Jurkat, Clone E6-1 (cell line): Measurements from ENCODE around the gene ABLIM3.
"Not testable (repeated sequence)": the region's sequence is repeated elsewhere in the genome, so short reads cannot be mapped to it uniquely, and the experiment has no call there.

ENCODE experiments used
- DNase-seq: peaks from one replicate; pipeline ENCODE4 v3.0.0-alpha.2; 2011; ENCODE audit warnings: low read depth, low spot score
- H3K4me3 ChIP-seq: 2 replicates; pipeline ENCODE4 v1.5.1; 2011; ENCODE audit warnings: mild to moderate bottlenecking, low read length, control low read depth, moderate library complexity

Gene ABLIM3

DNA sequence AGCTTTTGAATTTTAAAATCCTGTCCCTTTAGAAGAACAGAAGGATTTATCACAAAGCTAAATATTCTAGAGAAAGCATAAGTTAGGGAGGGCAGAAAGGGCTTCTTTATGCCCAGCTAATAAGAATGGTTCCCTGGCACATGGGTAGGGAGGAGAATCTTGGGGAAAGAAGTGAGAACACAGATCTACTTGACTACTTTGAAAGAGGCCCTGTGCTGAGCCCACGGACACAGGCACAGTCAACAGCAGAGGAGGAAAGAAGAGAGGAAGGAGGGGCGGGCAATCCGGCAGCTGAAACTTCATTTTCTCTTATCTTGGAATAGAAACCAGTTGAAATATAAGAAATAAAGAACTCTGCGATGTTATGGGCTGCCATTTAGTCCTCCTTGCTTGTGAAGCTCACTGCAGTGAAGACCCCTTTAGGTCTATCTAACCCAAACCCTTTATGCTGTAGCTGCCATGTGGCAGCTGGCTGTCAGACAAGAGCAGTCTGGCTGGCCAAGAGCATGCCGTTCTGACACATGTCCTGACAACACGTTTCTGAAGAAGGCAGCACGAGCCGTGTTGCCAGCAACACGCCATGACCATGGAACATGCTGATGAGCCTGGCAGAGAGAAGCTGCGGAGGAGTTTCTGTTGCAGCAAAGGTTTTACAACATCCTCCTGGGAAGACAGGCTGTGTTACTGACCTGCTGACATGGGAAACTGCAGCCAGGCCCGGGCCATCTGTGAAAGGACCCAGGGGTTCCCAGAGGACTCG lies 34.2 kb downstream of the ABLIM3 start:
- no peak overlapping the region for H3K4me3 ChIP-seq
- no peak for DNase-seq

DNA sequence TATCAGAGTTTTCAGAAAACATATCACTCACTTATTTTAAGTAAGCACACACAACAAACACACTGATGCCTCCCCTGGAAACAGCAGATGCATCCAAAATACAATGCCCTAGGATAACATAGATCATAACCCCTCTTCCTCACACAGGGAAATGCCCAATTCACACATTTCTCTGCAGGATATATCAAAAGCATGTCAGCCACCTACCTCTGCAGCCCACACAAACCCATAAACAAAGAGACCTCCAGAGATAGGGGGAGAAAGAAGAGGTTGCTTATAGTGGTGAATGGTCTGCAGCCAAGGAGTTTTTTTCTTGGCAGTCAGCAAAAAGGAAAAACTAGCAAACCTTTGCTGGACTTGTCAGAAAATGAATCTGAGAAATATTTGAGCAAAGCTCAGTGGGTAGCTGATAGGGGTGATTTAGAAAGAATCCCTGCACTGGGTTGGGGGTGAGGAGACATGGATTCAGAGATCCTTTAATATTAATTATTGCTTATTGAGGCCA lies 36.1 kb downstream of the ABLIM3 start:
- H3K4me3 ChIP-seq = no peak overlapping the region
- no peak for DNase-seq

GRCh38 chr5:149177911-149178565 lies 36.7 kb downstream of the ABLIM3 start:
- no peak overlapping the region for H3K4me3 ChIP-seq
- no peak for DNase-seq

GRCh38 chr5:149181732-149182131 lies 40.4 kb downstream of the ABLIM3 start:
- no peak overlapping the region for H3K4me3 ChIP-seq
- no peak for DNase-seq

GRCh38 chr5:149182241-149182640 lies 40.9 kb downstream of the ABLIM3 start:
- no peak for DNase-seq
- no peak overlapping the region for H3K4me3 ChIP-seq

- no peak for DNase-seq
- no peak overlapping the region for H3K4me3 ChIP-seq
These were observed 43.8 kb downstream of the ABLIM3 start for GRCh38 chr5:149185067-149185466.

GRCh38 chr5:149186506-149186905 lies 45.2 kb downstream of the ABLIM3 start:
- no peak overlapping the region for H3K4me3 ChIP-seq
- no peak for DNase-seq

DNA sequence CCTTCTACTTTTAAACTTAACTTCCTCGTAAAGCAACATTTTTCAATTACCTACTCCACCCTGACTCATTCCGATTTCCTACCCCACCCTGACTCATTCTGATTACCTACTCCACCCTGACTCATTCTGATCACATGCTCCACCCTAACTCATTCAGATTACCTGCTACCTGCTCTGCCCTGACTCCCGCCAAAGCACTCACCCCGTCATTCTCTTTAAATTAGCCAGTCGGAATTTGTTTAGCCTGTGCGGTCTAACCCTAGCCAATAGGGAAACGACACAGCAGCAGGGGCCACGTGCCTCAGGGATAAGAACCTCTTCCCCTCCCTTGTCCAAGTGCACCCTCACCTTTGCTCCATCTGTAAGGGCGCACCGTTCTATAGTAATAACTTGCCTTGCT lies 46.3 kb downstream of the ABLIM3 start:
- not testable (repeated sequence) for DNase-seq, H3K4me3 ChIP-seq

DNA sequence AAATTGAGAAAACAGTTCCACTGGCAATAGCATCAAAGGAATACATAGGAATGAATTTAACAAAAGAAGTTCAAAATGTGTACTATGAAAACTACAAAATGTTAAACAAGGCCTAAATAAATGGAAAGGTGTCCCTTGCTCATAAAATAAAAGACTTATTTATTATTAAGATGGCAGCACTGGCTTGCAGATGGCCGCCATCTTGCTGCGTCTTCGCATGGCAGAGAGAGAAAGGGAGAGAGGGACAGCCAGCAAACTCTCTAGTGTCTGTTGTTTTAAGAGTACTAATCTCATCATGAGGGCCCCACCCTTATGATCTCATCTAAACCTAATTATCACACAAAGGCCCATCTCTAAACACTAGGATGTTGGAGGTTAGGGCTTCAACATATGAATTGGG lies 47.1 kb downstream of the ABLIM3 start:
- DNase-seq = no peak
- H3K4me3 ChIP-seq = no peak overlapping the region

DNA sequence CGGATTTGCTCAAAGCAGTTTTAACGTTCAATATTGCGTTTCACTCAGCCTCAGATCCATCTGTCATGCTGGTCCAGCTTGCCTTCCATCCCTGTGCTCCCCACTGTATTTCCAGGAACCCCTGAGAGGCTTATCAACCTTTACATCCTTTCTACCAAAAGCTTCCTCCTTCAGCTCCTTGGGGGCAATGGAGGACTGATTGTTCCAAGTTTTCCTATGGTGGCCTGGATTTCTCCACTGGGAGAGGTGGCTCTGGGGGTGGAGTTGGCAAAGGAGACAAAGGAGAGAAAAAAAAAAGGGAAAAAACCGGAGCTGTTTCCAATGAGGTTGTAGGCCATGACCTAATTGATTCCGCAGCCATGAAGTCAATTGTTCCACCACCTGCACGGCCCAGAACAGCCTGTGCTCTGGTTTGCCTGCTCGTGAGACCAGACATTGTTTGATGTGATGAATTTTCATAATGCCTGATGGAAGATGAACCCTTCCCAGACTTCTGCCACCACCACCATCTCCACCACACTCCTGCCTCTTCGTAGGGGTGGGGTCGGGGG lies 54.1 kb downstream of the ABLIM3 start:
- H3K4me3 ChIP-seq = no peak overlapping the region
- no peak for DNase-seq

DNA sequence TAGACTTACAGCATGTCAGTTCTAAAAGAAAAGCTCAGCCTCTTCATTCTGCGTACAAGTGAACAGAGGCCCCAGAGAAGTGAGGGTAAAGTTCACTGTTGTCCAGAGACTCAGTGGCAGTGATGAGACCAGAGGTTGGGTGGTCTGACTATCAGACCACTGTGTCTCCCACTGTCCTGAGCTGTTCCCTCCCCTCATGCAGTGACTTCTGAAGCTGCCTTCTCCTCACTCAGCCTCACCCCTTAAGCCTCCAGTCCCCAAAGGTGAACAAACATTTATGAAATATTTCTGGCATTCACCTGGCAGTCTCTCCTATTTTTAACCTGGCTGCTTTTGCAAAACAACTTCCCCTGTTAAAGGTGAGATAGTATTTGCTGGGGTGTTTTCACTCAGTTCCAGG lies 54.7 kb downstream of the ABLIM3 start:
- H3K4me3 ChIP-seq = no peak overlapping the region
- DNase-seq = no peak

DNA sequence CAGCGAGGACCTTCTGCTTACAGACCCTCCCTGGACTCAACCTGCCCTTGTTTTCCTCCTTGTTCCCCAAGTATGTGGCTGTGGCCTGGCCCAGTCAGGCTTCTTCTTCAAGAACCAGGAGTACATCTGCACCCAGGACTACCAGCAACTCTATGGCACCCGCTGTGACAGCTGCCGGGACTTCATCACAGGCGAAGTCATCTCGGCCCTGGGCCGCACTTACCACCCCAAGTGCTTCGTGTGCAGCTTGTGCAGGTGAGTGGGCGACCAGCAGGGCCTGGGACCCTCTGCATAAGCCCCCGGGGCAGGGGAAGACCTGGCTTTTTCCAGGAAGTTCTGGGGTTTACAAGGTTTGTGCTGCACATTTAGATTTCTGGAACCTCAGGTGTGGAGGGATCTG lies 56.9 kb downstream of the ABLIM3 start:
- DNase-seq = no peak
- H3K4me3 ChIP-seq = no peak overlapping the region

GRCh38 chr5:149200355-149200754 lies 59.1 kb downstream of the ABLIM3 start:
- no peak for DNase-seq
- H3K4me3 ChIP-seq = no peak overlapping the region

GRCh38 chr5:149201121-149201637 lies 59.9 kb downstream of the ABLIM3 start:
- DNase-seq = no peak
- H3K4me3 ChIP-seq = no peak overlapping the region

DNA sequence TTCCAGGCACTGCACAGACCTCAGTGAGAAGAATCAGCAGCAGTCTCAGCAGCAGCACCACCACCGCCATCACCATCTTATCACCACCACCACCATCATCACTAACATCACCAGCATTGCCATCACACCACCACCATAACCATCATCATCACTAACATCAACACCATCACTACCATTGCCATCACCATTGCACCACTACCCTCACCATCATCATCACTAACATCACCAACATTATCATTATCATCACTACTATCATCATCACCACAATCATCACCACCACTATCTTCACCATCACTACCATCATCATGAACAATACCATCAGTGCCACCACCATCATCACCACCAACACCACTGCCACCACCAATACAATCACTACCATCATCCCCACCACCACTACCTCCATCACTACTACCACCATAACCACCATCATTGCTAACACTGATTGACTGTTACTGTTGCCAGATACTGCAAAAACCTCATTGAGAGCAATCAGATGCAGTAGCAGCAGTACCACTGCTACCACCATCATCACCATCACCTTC lies 61.7 kb downstream of the ABLIM3 start:
- H3K4me3 ChIP-seq = no peak overlapping the region
- no peak for DNase-seq

- no peak overlapping the region for H3K4me3 ChIP-seq
These were observed 62.7 kb downstream of the ABLIM3 start for GRCh38 chr5:149203921-149204441.

DNA sequence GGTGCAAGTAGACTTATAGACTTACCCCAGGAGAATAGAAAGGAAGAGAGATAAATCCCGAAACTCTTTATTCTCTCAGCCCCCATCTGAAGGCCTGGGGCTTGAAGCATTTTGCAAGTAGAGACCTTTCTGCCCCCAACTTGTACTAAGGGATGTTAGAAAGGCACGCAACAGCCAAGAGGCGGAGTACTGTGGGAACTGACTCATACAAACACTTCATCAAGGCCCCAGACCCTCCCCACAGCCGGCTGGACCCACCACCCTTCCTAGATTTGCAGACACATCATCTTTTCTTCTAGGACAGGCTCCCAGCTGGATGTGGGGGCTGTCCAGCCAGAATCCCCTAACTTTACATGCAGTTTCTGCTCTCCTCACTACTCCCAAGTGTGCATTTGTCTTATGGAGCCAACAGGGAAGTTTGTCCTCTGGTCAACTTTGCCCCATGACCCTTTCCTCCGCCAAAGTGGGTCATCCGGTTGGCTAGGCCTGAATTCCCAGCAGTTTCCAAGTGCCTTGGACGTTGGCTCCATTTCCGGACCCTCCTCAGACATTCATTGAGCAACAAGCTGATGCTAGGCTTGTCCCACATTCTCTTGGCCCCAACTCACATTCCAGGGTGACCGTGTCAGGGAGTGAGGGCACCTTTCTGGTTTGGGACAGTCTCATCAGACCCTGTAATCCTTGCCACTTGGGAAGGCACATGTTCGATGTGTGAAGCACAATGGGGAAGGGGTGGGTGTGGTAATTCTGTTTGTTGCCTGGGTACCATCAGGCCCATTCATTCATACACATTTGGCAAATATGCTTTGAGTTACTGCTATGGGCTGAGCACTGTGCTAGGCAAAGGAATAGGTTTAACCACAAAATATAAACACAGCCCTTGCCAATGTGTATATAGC lies 64.6 kb downstream of the ABLIM3 start:
- no peak for DNase-seq
- H3K4me3 ChIP-seq = no peak overlapping the region

More at GRCh38 chr5:149203921-149204441, 62.7 kb downstream of the ABLIM3 start:
- DNase-seq = no peak

DNA sequence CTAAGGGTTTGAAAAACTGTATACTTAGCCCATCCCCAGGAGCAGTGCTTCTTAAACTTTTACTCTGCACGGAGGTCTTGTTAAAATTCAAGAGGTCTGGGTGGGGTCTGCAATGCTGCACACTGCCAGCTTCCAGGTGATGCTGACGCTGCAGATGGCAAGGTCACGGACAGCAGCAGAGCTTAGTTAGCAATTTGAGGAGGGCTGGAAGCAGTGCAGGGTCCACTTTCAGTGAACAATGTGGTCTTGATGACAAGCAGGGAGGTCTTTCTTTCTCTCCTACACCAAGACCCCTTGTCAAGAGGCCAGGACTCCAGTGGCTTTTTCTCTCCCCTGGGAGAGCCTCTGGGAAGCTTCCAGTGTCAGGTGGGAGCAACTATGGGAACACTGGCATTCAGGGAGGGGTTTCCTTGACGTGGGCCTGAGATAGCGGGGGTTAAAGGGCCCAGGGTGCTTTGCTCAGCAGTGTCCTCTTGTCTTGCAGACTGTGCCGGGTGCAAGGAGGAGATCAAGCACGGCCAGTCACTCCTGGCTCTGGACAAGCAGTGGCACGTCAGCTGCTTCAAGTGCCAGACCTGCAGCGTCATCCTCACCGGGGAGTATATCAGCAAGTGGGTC lies 65.3 kb downstream of the ABLIM3 start:
- H3K4me3 ChIP-seq = no peak overlapping the region
- DNase-seq = no peak
